HEK293T (cell line): Measurements from ENCODE around the gene TMEM273.

Experiments used
- BHLHE40 ChIP-seq: fragments of 450-650 bp; IDR thresholded peaks from 2 replicates; pipeline ENCODE4 v1.6.1; 2016; ENCODE audit warnings: mild to moderate bottlenecking, moderate library complexity, borderline replicate concordance
- ELF4 ChIP-seq: fragments of 450-650 bp; IDR thresholded peaks from 2 replicates; pipeline ENCODE4 v1.6.1; 2017; ENCODE audit warnings: antibody characterized with exemption
- FOXM1 ChIP-seq: fragments of 450-650 bp; IDR thresholded peaks from 2 replicates; pipeline ENCODE4 v1.6.1; 2017; ENCODE audit warnings: mild to moderate bottlenecking, borderline replicate concordance
- HDGF ChIP-seq: fragments of 450-650 bp; IDR thresholded peaks from 2 replicates; pipeline ENCODE4 v1.6.1; 2017; ENCODE audit warnings: antibody characterized with exemption, borderline replicate concordance
- LEF1 ChIP-seq: fragments of 450-650 bp; IDR thresholded peaks from 2 replicates; pipeline ENCODE4 v1.6.1; 2017; ENCODE audit warnings: mild to moderate bottlenecking, borderline replicate concordance

- TF ChIP-seq FOXM1 (no peak), LEF1 (no peak), BHLHE40 (no peak), HDGF (no peak), ELF4 (no peak)
These were observed 38.3 kb downstream of the TMEM273 start for GRCh38 chr10:49149881-49150280.
